ENCODE measurements around the gene ISL1. TPM values are rescaled to one million over a fixed set of nuclear protein-coding genes. Genes with fewer than 3 reads are reported as not detected.

The ISL1 gene
- total RNA-seq, 1 experiment from 2014 or later, result not detected

DNA sequence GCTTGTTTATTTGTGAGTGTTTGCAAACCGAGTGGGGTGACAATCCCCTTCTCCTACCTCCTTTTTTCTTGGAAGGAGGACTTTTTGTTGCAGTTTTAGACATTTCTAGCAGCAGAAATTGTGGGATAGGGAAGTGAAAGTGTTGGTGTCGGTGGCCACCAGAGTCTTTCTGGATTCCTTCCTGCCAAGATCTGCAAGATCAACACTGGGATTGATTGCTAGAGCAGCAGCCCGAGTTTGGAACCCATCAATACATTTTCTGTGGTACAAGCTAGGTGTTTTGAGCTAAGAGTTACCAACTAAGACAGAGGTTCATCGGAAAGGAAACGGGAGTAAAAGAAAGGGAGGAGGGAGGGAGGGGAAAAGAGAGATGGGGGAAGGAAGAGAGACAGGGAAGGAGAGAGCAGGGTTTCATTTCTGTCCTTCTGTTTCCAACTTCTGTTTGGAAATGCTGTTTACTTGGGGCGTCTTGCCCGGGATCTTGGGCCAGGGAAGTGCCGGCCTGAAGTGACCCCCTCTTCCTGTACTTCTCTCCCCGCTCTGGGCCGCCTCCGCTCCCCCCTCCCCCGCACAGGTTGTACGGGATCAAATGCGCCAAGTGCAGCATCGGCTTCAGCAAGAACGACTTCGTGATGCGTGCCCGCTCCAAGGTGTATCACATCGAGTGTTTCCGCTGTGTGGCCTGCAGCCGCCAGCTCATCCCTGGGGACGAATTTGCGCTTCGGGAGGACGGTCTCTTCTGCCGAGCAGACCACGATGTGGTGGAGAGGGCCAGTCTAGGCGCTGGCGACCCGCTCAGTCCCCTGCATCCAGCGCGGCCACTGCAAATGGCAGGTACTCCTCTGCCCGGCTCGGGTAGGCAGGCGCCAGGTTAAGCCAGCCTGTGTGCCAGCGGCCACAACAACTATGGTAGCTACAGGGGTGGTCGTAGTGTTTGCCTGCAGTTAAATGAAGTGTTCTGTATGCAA is 4.0 kb downstream of the ISL1 start:
- DNase-seq (ENCODE audit: extremely low read depth, low read depth), result no peak

DNA sequence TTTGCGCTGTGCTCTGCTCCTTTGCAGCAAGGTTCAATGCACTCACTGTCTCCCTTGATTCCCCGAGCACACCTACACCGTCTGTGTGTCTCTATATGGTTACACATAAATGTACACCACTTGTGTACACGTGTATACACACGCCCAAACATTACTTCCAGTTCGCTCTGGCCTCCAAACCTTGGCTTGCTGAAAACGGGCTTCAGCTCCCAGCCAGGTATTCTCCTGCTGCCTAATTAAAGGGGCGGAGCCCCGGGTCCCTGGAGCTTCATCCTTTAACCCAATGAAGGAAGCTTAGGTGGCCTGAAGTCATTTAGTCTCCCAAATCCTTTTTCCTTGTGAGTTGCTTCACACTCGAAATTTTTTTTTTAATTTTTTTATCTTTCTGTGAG is 4.6 kb downstream of the ISL1 start:
- DNase-seq (ENCODE audit: extremely low read depth, low read depth), result no peak

GRCh38 chr5:51388488-51389287 is 5.4 kb downstream of the ISL1 start:
- DNase-seq (ENCODE audit: extremely low read depth, low read depth), result no peak

- no peak for DNase-seq (ENCODE audit: extremely low read depth, low read depth)
Measured at GRCh38 chr5:51389288-51389576, 6.0 kb downstream of the ISL1 start.

GRCh38 chr5:51389577-51390463 is 6.6 kb downstream of the ISL1 start:
- no peak for DNase-seq (ENCODE audit: extremely low read depth, low read depth)

- no peak for DNase-seq (ENCODE audit: extremely low read depth, low read depth)
Measured at GRCh38 chr5:51391175-51391574, 7.9 kb downstream of the ISL1 start.

GRCh38 chr5:51392689-51393199 is 9.5 kb downstream of the ISL1 start:
- DNase-seq (ENCODE audit: extremely low read depth, low read depth), result no peak

DNA sequence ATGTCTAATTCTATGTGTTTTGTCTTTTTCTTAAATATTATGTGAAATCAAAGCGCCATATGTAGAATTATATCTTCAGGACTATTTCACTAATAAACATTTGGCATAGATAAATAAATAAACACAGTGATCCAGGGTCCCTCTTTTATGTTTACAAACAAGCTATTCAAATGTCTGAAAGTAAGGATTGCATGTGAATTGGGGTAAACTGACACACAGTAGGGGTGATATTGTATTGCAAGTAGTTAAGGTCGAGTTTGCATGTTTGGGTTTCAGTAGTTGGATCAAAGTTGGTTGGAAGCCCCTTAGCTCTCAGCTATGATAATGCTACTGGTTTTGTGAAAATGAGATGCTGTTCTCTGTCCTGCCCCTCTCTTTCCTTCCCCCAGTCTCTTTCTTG is 11.4 kb downstream of the ISL1 start:
- DNase-seq (ENCODE audit: extremely low read depth, low read depth), result no peak

GRCh38 chr5:51395245-51395644 is 12.0 kb downstream of the ISL1 start:
- DNase-seq (ENCODE audit: extremely low read depth, low read depth), result no peak

GRCh38 chr5:51395666-51396356 is 12.6 kb downstream of the ISL1 start:
- no peak for DNase-seq (ENCODE audit: extremely low read depth, low read depth)

DNA sequence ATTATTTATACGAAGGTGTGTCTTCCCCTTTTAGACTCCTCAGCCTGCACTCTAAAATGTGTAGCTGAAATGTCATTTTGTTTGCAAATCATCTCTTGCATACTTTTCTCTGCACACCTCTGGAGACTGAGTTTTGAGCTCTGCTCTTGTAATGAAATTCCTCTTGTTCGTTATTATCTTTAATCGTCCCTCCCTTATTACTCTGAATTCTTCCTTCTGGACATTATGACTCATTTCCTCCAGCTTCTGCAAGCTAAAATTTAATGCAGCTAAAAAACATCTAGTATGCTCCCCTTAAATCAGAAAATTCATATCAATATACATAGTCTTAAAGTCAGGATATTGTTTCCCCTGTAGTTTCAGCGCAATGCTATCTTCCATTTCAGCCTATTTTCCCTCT is 13.5 kb downstream of the ISL1 start:
- DNase-seq (ENCODE audit: extremely low read depth, low read depth), result no peak

DNA sequence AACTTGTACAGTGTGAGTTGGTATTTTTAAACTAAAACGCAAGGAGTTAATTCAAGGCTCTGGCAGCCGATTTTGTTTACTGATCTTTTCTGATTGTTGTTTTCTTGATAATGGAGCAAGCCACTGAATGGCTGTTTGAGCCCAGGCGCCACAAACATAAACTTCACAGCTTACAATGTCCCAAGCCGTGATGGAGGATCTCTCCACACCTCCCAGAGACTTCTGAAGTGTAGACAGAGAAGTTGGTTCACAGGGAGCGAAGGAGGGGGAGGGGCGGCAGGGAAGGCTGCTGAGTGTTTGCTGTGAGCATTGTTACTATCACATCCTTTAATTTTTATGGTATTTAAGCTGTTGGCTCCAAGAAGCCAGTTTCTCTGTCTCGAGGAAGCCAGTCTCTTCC is 14.7 kb downstream of the ISL1 start:
- no peak for DNase-seq (ENCODE audit: extremely low read depth, low read depth)

DNA sequence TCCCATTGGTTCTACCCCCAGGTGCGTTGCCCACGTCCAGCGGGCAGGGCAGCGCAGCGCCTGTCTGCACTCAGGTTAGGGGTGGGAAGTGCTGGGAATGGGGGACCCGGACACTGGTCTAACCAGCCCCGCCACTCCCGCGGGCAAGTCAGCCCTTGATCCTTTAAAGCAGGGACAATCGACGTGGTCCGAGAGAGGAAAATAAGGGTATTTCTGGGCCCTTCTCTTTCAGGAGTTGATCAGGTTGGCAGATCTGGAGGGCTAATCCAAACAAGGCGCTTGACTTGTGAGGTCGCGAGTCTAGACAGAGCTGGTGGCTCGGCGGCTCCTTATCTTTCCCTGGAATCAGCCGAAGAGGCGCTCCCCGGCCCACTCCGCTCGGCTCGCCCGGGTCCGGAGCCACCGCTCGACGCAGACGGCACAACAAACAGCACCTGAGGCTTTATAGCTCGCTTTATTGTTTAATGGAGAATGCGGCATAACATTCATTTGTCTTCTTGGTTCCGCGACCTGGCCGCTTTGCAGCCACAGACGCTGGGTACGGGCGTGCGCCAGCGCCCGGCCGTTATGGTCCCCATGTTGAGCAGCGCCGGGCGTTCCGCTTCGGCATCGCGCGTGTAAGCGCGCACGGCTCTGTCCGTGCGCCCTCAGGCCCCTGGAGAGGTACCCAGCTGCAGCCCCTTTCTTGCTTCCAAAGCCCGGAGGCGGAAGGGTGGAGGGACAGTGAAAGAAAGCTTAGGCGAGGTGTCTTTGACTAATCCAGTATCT is 15.8 kb downstream of the ISL1 start:
- no peak for DNase-seq (ENCODE audit: extremely low read depth, low read depth)

GRCh38 chr5:51399643-51400006 is 16.4 kb downstream of the ISL1 start:
- DNase-seq (ENCODE audit: extremely low read depth, low read depth), result no peak

GRCh38 chr5:51404255-51404654 is 21.0 kb downstream of the ISL1 start:
- no peak for DNase-seq (ENCODE audit: extremely low read depth, low read depth)

DNA sequence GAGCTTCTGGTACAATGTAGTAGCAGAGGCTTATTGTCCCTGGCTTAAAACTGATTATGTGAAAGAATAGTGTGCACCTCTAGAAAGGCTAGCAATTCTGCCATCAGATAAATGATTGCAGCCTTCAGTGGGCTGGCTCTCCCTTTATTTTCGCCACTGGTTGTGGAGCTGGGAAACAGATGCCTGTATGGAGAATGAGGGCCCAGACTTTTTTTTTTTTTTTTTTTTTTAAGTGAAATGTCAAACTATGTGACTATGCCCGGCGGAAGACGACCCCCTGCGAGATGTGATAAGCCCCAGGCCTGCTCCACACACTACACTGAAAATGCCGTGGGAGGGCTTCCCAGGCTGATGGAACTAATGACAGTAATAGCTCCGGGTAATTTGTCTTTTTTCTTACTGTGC is 28.7 kb downstream of the ISL1 start:
- DNase-seq (ENCODE audit: extremely low read depth, low read depth), result no peak

DNA sequence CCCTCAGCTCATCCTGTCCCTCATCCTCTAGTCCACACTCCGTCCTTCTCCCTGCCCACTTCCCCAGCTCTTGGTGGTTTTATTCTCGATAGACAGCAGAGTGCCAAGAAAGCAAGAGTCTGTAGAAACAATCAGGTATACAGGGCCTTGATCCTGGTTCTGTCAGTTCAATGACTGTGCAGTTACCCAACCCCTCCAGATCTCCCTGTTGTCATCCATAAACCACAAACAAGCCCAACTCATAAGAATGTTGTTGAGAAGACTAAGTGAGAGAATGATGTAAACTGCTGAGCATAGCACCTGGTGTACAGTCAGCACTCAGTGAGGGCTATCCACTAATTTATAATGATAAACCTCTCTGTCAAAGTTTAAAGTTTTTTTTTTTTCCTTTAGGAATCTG is 31.3 kb downstream of the ISL1 start:
- DNase-seq (ENCODE audit: extremely low read depth, low read depth), result no peak

DNA sequence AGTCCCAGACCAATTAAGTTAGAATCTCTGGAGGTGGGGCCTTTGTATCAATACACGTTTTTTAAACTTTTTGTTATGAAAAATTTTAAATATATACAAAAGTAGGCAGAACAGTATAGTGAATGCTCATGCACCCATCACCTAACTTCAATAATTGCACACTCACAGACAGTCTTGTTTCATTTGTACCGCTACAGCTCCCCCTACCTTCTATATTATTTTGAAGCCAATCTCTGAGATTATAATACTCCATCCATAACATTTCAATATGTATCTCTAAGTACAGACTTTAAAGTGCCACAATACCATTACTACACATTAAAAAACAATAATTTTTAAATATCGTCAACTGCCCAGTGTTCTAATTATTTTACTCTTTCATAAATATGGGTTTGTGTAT is 32.9 kb downstream of the ISL1 start:
- no peak for DNase-seq (ENCODE audit: extremely low read depth, low read depth)

- no peak for DNase-seq (ENCODE audit: extremely low read depth, low read depth)
Measured at GRCh38 chr5:51433052-51433710, 49.9 kb downstream of the ISL1 start.
